K562 (cell line): ENCODE data around the gene SUSD3. TPM values are rescaled to one million over a fixed set of nuclear protein-coding genes. Genes with fewer than 3 reads are reported as not detected.

Experiments used
- ATAC-seq: fragments of 200-7000 bp; cut with Tn5 transposase; 3 replicates; pipeline ENCODE4 v1.9.1; 2020; ENCODE audit warnings: moderate library complexity
- BruUV-seq: library from RNA; stranded (reverse); fragments of 400-500 nt; replicated peaks from 2 replicates; lab custom pipeline; 2021; lab: Mats Ljungman, UMichigan
- CTCF ChIA-PET: fragments of 300-600 bp; formaldehyde crosslinking; extraction: SDS; loops from one replicate; lab custom pipeline; 2021; ENCODE audit warnings: low intra/inter-chr PET ratio; lab: Yijun Ruan, JAX
- POLR2A ChIA-PET: fragments of 300-600, 350-650 bp; sonication (Branson Sonifier 250); formaldehyde crosslinking; extraction: SDS; loops from one replicate; lab custom pipeline; 2021; ENCODE audit warnings: antibody characterized with exemption, inconsistent platforms; lab: Yijun Ruan, JAX
- DNase-seq, 4 experiments: peaks; one replicate each; pipeline versions ENCODE4 v3.0.0 to v3.0.0-alpha.2; 2011 to 2018; ENCODE audit warnings: low spot score in 3 of 4, mixed read lengths in 3 of 4; ENCODE audit errors: extremely low read depth in 1 of 4
- FAIRE-seq: peaks from 2 replicates; lab custom pipeline; 2011; peaks lifted over from hg19 to GRCh38; lab: Jason Lieb, UNC
- H2AFZ ChIP-seq: 2 replicates; pipeline ENCODE4 v1.6.0; 2011; ENCODE audit warnings: low read depth, low read length, control low read depth, inconsistent platforms
- H3K27ac ChIP-seq: fragments of 200-600 bp; 3 replicates; pipeline ENCODE4 v1.8.0; 2011; ENCODE audit warnings: low read depth, mild to moderate bottlenecking, control low read depth, inconsistent platforms, low read length, moderate library complexity, mixed read lengths; ENCODE audit errors: extremely low read depth
- H3K27me3 ChIP-seq, 2 experiments: fragments of 300-600 bp in 1 of 2; 2 replicates in 1 of 2; 3 replicates in 1 of 2; pipeline versions ENCODE4 v1.6.0 to v1.8.0; 2011; ENCODE audit warnings: inconsistent platforms in 2 of 2, low read length in 2 of 2, mild to moderate bottlenecking in 1 of 2, mixed read lengths in 1 of 2, moderate library complexity in 1 of 2; ENCODE audit not compliant: control insufficient read depth in 2 of 2, insufficient read depth in 2 of 2
- H3K36me3 ChIP-seq: fragments of 300-600 bp; 3 replicates; pipeline ENCODE4 v1.8.0; 2011; ENCODE audit warnings: mild to moderate bottlenecking, low read length, inconsistent platforms; ENCODE audit not compliant: control insufficient read depth, insufficient read depth
- H3K4me1 ChIP-seq, 2 experiments: fragments of 200-600 bp in 1 of 2; replicated peaks in 1 of 2; 2 replicates in 1 of 2; 3 replicates in 1 of 2; pipeline versions ENCODE4 v1.5.1 to v1.8.0; 2011; ENCODE audit warnings: inconsistent platforms in 2 of 2, low read length in 2 of 2, mild to moderate bottlenecking in 1 of 2, mixed read lengths in 1 of 2, moderate library complexity in 1 of 2; ENCODE audit not compliant: control insufficient read depth in 2 of 2, insufficient read depth in 2 of 2
- H3K4me2 ChIP-seq: 2 replicates; pipeline ENCODE4 v1.6.1; 2011; ENCODE audit warnings: low read length, control low read depth, inconsistent platforms, mixed read lengths; ENCODE audit not compliant: insufficient read depth
- H3K4me3 ChIP-seq: fragments of 200-600 bp; sonication (generic), shearing (Covaris generic); 2 replicates; pipeline ENCODE4 v1.5.1; 2016; ENCODE audit warnings: control low read depth, inconsistent platforms
- H3K79me2 ChIP-seq: fragments of 200-600 bp; 3 replicates; pipeline ENCODE4 v1.8.0; 2011; ENCODE audit warnings: low read length, inconsistent platforms; ENCODE audit not compliant: control insufficient read depth, insufficient read depth
- H3K9ac ChIP-seq, 2 experiments: 2 replicates each; pipeline versions ENCODE4 v1.6.0 to v1.6.1; 2011; ENCODE audit warnings: low read depth in 2 of 2, low read length in 2 of 2, control low read depth in 1 of 2, inconsistent platforms in 1 of 2, mild to moderate bottlenecking in 1 of 2, mixed read lengths in 1 of 2; ENCODE audit not compliant: insufficient read depth in 1 of 2
- H3K9me1 ChIP-seq: one replicate; pipeline ENCODE4 v1.6.0; 2011; ENCODE audit warnings: inconsistent platforms, mild to moderate bottlenecking, low read length, moderate library complexity; ENCODE audit not compliant: control insufficient read depth, insufficient read depth
- H3K9me3 ChIP-seq: replicated peaks from 2 replicates; pipeline ENCODE4 v1.5.1; 2011; ENCODE audit warnings: low read depth, low read length, inconsistent platforms; ENCODE audit not compliant: control insufficient read depth, insufficient read depth
- H4K20me1 ChIP-seq: replicated peaks from 2 replicates; pipeline ENCODE4 v1.6.1; 2011; ENCODE audit warnings: low read length, inconsistent platforms, mixed read lengths; ENCODE audit not compliant: control insufficient read depth, insufficient read depth
- BCOR ChIP-seq: fragments of 450-650 bp; IDR thresholded peaks from 2 replicates; pipeline ENCODE4 v1.6.1; 2016
- E2F1 ChIP-seq: sonication (generic); formaldehyde crosslinking; IDR thresholded peaks from 2 replicates; pipeline ENCODE4 v1.8.1; 2023; ENCODE audit warnings: mild to moderate bottlenecking, missing genetic modification reagents, moderate library complexity
- EHMT2 ChIP-seq: fragments of 450-650 bp; IDR thresholded peaks from 2 replicates; pipeline ENCODE4 v1.6.1; 2018; ENCODE audit warnings: antibody characterized with exemption
- ETV5 ChIP-seq: sonication (generic); formaldehyde crosslinking; IDR thresholded peaks from 2 replicates; pipeline ENCODE4 v1.4.0; 2020; ENCODE audit warnings: low read depth, mild to moderate bottlenecking, missing genetic modification reagents
- GATAD2B ChIP-seq: fragments of 450-650 bp; IDR thresholded peaks from 2 replicates; pipeline ENCODE4 v1.6.1; 2017; ENCODE audit warnings: mild to moderate bottlenecking, borderline replicate concordance
- HES1 ChIP-seq: fragments of 450-650 bp; IDR thresholded peaks from 2 replicates; pipeline ENCODE4 v1.6.1; 2016; ENCODE audit warnings: low read depth, mild to moderate bottlenecking, moderate library complexity
- HNRNPL ChIP-seq: fragments of 200-400 bp; formaldehyde crosslinking; IDR thresholded peaks from 2 replicates; pipeline ENCODE4 v1.6.1; 2017; ENCODE audit warnings: low read depth, mild to moderate bottlenecking, low read length
- MEIS2 ChIP-seq: fragments of 450-650 bp; IDR thresholded peaks from 2 replicates; pipeline ENCODE4 v1.6.1; 2014; ENCODE audit warnings: mild to moderate bottlenecking; ENCODE audit not compliant: partially characterized antibody
- MIER1 ChIP-seq: fragments of 450-650 bp; IDR thresholded peaks from 2 replicates; pipeline ENCODE4 v1.6.1; 2016; ENCODE audit warnings: antibody characterized with exemption, mild to moderate bottlenecking, low read depth
- REST ChIP-seq, 2 experiments: fragments of 450-650 bp; formaldehyde crosslinking in 1 of 2; IDR thresholded peaks; 2 replicates each; pipeline versions ENCODE4 v1.4.0 to v1.6.1; 2014 to 2020; ENCODE audit warnings: mild to moderate bottlenecking in 2 of 2, borderline replicate concordance in 1 of 2, low read depth in 1 of 2
- THRB ChIP-seq: fragments of 450-650 bp; formaldehyde crosslinking; conservative IDR thresholded peaks from 2 replicates; pipeline ENCODE4 v1.4.0; 2022; ENCODE audit warnings: mild to moderate bottlenecking, missing genetic modification characterization
- WGBS: fragments of 100-300 bp; shearing (Covaris generic); methylation state at CpG from one replicate; pipeline ENCODE4 v1.1.6; 2016; ENCODE audit warnings: low coverage, mixed read lengths; ENCODE audit not compliant: insufficient coverage; ENCODE audit errors: missing lambda C conversion rate; 5-methylcytosine and 5-hydroxymethylcytosine counted together
- in situ Hi-C: fragments of 300-500 bp; cut with MboI; formaldehyde crosslinking; loops from 4 replicates; pipeline ENCODE4 v1.15.0; 2018; ENCODE audit warnings: inconsistent platforms, mixed read lengths
- intact Hi-C: fragments of 100-400 bp; cut with micrococcal nuclease; formaldehyde crosslinking; loops from 2 replicates; pipeline ENCODE4 v1.14.2; 2022
- polyA plus RNA-seq, 8 experiments: library from polyadenylated mRNA; depleted of rRNA in 4 of 8; stranded (reverse) in 5 of 8; unstranded in 3 of 8; fragments of >200 nt; fragmentation: Nextera tagmentation in 2 of 8; fragmentation: Illumina TruSeq in 1 of 8; extraction: Ambion mirVana in 2 of 8; extraction: Trizol in 1 of 8; gene quantifications; 2 replicates each; pipeline versions ENCODE4 v1.2.1 to v1.2.3, GENCODE V29; 2011 to 2014; ENCODE audit warnings: inconsistent platforms in 1 of 8, missing spikeins in 1 of 8
- total RNA-seq, 7 experiments: library from RNA; depleted of rRNA in 6 of 7; stranded (reverse); fragments of >200 nt in 6 of 7; fragmentation: Illumina TruSeq in 2 of 7; extraction: Trizol in 2 of 7; gene quantifications; 2 replicates each; pipeline versions ENCODE4 v1.2.1 to v1.2.3, GENCODE V29; 2011 to 2021; ENCODE audit warnings: low replicate concordance in 1 of 7

Gene SUSD3
- total and polyA plus RNA-seq, 9 of the 15 experiments (the other 6 are each of a cell fraction or from before 2014, with no cell fraction given), result 1.3 to 21.7 (median 11.4) TPM

- H3K36me3 ChIP-seq, result peaks cover under 1% of the 10 kb centered on the region; the same call in 1 of the 3 replicates
- no peak overlapping the region for H3K27ac ChIP-seq
- no peaks in the 10 kb centered on the region for H3K27me3 ChIP-seq
- no TSS peak for BruUV-seq
- H3K4me1 ChIP-seq, result peaks cover 18 to 38% of the 10 kb centered on the region in 2 experiments; a peak in 4 of 5 replicates
- DNase-seq (no peak), FAIRE-seq (no peak), ATAC-seq (no peak)
- in situ Hi-C loops (loop anchor here (10.0 kb wide), 1 partner anchor 197 kb away; no protein-coding TSS in a partner anchor), intact Hi-C loops (loop anchor here (2.0 to 5.0 kb wide), 5 partner anchors 45 to 205 kb away; no protein-coding TSS in a partner anchor)
- H4K20me1 ChIP-seq, result no peaks in the 10 kb centered on the region
- H3K9me1 ChIP-seq, result no peaks in the 10 kb centered on the region
- H3K79me2 ChIP-seq, result no peaks in the 10 kb centered on the region
- H3K9ac ChIP-seq, result peak overlapping the region in 1 of 2 experiments; percentile 17; a peak in 1 of 4 replicates
- CTCF ChIA-PET, result interaction anchor here (2.0 kb wide), 1 partner anchor 197 kb away, joined by 11 read pairs; no protein-coding TSS in a partner anchor
- no peak overlapping the region for H3K4me3 ChIP-seq
- POLR2A ChIA-PET, result interaction anchor here (1.0 to 2.5 kb wide), 3 partner anchors 10 to 1060 kb away, joined by 3 to 16 read pairs (median 5); partner anchors contain the start of gene CARD19
- 32% methylated on average over 5 of the region's 6 CpGs for WGBS
- H3K4me2 ChIP-seq, result peak overlapping the region; percentile 40; the same call in 1 of the 2 replicates
- H2AFZ ChIP-seq, result no peak overlapping the region
- no peaks in the 10 kb centered on the region for H3K9me3 ChIP-seq
- TF ChIP-seq GATAD2B (no peak), REST (IDR thresholded peaks at IDR 0.05; ENCODE audit: borderline replicate concordance) (no peak), REST (CRISPR knock-in tag; IDR thresholded peaks at IDR 0.05; ENCODE audit: low read depth) (no peak), EHMT2 (no peak), E2F1 (CRISPR knock-in tag) (no peak), MEIS2 (no peak), BCOR (no peak), ETV5 (CRISPR knock-in tag) (no peak), THRB (CRISPR knock-in tag) (no peak), HNRNPL (no peak), HES1 (no peak), MIER1 (no peak)
Measured at GRCh38 chr9:93107825-93108161, 49.3 kb downstream of the SUSD3 start.
